ENCODE data around the gene KPNB1.

The KPNB1 gene

GRCh38 chr17:47707056-47707804 is 57.5 kb downstream of the KPNB1 start:
- Histone ChIP-seq H3K9ac (ENCODE audit: low read length) (no peak overlapping the region), H3K27me3 (ENCODE audit: control insufficient read depth, insufficient read depth, low read length) (no peaks in the 10 kb centered on the region), H3K36me3 (ENCODE audit: control insufficient read depth, insufficient read depth, low read length) (no peaks in the 10 kb centered on the region), H3K4me1 (ENCODE audit: control insufficient read depth, insufficient read depth, low read length) (no peaks in the 10 kb centered on the region), H3K4me3 (ENCODE audit: low read length) (no peak overlapping the region), H3K27ac (ENCODE audit: low read depth, low read length) (peak overlapping the region; percentile 51)

- no peaks in the 10 kb centered on the region for H3K4me1 ChIP-seq (ENCODE audit: control insufficient read depth, insufficient read depth, low read length)
- no peak overlapping the region for H3K4me3 ChIP-seq (ENCODE audit: low read length)
- H3K27me3 ChIP-seq (ENCODE audit: control insufficient read depth, insufficient read depth, low read length) = no peaks in the 10 kb centered on the region
- no peaks in the 10 kb centered on the region for H3K36me3 ChIP-seq (ENCODE audit: control insufficient read depth, insufficient read depth, low read length)
- H3K9ac ChIP-seq (ENCODE audit: low read length) = no peak overlapping the region
- no peak overlapping the region for H3K27ac ChIP-seq (ENCODE audit: low read depth, low read length)
These were observed 58.2 kb downstream of the KPNB1 start for GRCh38 chr17:47707884-47708283.

DNA sequence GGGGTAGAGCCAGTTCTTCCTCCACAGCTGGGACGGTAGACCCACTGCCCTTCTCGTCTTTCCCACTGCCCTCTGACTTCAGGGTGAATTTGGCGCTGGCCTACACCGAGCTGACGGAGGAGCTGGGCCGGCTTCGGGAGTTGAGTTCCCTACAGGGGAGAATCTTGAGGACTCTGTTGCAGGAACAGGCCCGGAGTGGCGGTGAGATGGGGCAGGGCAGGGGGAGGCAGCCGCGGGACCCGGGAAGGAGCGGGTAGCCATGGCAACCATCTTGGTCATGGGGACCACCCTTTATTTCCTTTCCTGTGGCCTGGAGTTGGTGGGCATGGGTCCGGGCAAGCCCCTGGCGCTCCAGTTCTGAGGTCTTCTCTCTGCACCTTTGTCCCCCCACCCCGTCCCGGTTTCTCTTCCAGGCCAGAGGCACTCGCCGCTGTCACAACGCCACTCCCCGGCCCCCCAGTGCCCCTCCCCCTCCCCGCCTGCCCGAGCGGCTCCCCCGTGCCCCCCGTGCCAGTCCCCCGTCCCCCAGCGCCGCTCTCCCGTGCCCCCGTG is 58.7 kb downstream of the KPNB1 start:
- H3K4me3 ChIP-seq (ENCODE audit: low read length) = peak overlapping the region; percentile 28
- H3K9ac ChIP-seq (ENCODE audit: low read length) = no peak overlapping the region
- H3K27me3 ChIP-seq (ENCODE audit: control insufficient read depth, insufficient read depth, low read length) = no peaks in the 10 kb centered on the region
- H3K36me3 ChIP-seq (ENCODE audit: control insufficient read depth, insufficient read depth, low read length) = no peaks in the 10 kb centered on the region
- no peaks in the 10 kb centered on the region for H3K4me1 ChIP-seq (ENCODE audit: control insufficient read depth, insufficient read depth, low read length)
- no peak overlapping the region for H3K27ac ChIP-seq (ENCODE audit: low read depth, low read length)

DNA sequence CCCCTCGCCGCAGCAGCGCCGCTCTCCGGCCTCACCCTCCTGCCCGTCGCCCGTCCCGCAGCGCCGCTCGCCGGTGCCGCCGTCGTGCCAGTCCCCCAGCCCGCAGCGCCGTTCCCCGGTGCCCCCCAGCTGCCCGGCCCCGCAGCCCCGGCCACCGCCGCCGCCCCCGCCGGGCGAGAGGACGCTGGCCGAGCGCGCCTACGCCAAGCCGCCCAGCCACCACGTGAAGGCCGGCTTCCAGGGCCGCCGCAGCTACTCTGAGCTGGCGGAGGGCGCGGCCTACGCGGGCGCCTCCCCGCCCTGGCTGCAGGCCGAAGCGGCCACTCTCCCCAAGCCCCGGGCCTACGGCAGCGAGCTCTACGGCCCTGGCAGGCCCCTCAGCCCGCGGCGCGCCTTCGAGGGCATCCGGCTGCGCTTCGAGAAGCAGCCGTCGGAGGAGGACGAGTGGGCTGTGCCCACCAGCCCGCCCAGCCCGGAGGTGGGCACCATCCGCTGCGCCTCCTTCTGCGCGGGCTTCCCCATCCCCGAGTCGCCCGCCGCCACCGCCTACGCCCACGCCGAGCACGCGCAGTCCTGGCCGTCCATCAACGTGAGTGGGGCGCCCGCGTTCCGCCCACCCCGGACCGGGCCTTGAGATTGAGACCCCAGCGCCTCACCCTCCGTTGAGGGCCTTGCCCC is 59.3 kb downstream of the KPNB1 start:
- H3K27ac ChIP-seq (ENCODE audit: low read depth, low read length) = peak overlapping the region; percentile 42
- no peak overlapping the region for H3K9ac ChIP-seq (ENCODE audit: low read length)
- H3K4me3 ChIP-seq (ENCODE audit: low read length) = peak overlapping the region; percentile 34
- no peaks in the 10 kb centered on the region for H3K4me1 ChIP-seq (ENCODE audit: control insufficient read depth, insufficient read depth, low read length)
- H3K36me3 ChIP-seq (ENCODE audit: control insufficient read depth, insufficient read depth, low read length) = no peaks in the 10 kb centered on the region
- no peaks in the 10 kb centered on the region for H3K27me3 ChIP-seq (ENCODE audit: control insufficient read depth, insufficient read depth, low read length)

GRCh38 chr17:47709594-47709993 is 59.9 kb downstream of the KPNB1 start:
- no peak overlapping the region for H3K9ac ChIP-seq (ENCODE audit: low read length)
- peaks cover 4% of the 10 kb centered on the region for H3K27me3 ChIP-seq (ENCODE audit: control insufficient read depth, insufficient read depth, low read length)
- no peak overlapping the region for H3K4me3 ChIP-seq (ENCODE audit: low read length)
- H3K27ac ChIP-seq (ENCODE audit: low read depth, low read length) = no peak overlapping the region
- no peaks in the 10 kb centered on the region for H3K4me1 ChIP-seq (ENCODE audit: control insufficient read depth, insufficient read depth, low read length)
- no peaks in the 10 kb centered on the region for H3K36me3 ChIP-seq (ENCODE audit: control insufficient read depth, insufficient read depth, low read length)

DNA sequence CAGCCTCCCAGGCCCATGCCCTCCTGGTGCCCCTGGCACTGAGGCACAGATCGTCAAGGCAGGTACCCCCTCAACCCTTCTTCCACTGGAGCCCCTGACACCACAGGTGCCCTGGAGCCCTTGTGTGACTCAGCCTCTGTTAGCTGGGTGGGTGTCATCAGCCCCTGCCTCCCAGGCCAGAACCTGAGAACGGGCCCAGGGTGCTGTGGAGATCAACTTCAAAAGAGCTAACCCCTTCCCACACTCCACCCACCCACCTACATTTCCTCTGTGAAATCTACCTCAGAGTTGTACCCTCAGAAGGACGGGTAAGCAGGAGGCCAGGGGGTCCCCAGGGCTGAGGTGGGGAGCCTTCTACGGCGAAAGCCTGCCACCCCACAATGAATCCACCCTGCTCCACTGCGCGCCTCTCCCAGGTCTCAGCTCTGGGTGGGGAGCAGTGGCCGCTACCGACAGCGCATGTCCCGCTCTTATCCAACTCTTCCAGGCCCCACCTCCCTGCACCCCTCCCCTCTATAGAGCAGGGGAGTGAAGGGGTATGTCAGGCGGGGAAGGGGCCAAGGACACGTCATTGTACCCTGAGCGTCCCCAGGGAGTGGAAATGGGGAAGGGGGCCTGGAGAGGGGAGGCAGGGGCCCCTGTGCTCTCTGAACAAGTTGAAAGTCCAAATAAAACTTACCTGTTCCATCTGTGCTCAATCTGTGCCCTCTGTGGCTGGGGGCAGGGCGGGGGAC is 61.8 kb downstream of the KPNB1 start:
- Histone ChIP-seq H3K27me3 (ENCODE audit: control insufficient read depth, insufficient read depth, low read length) (peaks cover 5% of the 10 kb centered on the region), H3K4me3 (ENCODE audit: low read length) (no peak overlapping the region), H3K27ac (ENCODE audit: low read depth, low read length) (no peak overlapping the region), H3K36me3 (ENCODE audit: control insufficient read depth, insufficient read depth, low read length) (no peaks in the 10 kb centered on the region), H3K9ac (ENCODE audit: low read length) (no peak overlapping the region), H3K4me1 (ENCODE audit: control insufficient read depth, insufficient read depth, low read length) (no peaks in the 10 kb centered on the region)

- H3K4me3 ChIP-seq (ENCODE audit: low read length) = no peak overlapping the region
- H3K36me3 ChIP-seq (ENCODE audit: control insufficient read depth, insufficient read depth, low read length) = no peaks in the 10 kb centered on the region
- no peak overlapping the region for H3K27ac ChIP-seq (ENCODE audit: low read depth, low read length)
- H3K27me3 ChIP-seq (ENCODE audit: control insufficient read depth, insufficient read depth, low read length) = peaks cover 5% of the 10 kb centered on the region
- no peak overlapping the region for H3K9ac ChIP-seq (ENCODE audit: low read length)
- H3K4me1 ChIP-seq (ENCODE audit: control insufficient read depth, insufficient read depth, low read length) = no peaks in the 10 kb centered on the region
These were observed 62.8 kb downstream of the KPNB1 start for GRCh38 chr17:47712330-47713023.

- Histone ChIP-seq H3K9ac (ENCODE audit: low read length) (no peak overlapping the region), H3K4me1 (ENCODE audit: control insufficient read depth, insufficient read depth, low read length) (no peaks in the 10 kb centered on the region), H3K4me3 (ENCODE audit: low read length) (no peak overlapping the region), H3K27me3 (ENCODE audit: control insufficient read depth, insufficient read depth, low read length) (peaks cover 12% of the 10 kb centered on the region), H3K36me3 (ENCODE audit: control insufficient read depth, insufficient read depth, low read length) (no peaks in the 10 kb centered on the region), H3K27ac (ENCODE audit: low read depth, low read length) (no peak overlapping the region)
These were observed 64.4 kb downstream of the KPNB1 start for GRCh38 chr17:47713980-47714700.

GRCh38 chr17:47714773-47715396 is 65.2 kb downstream of the KPNB1 start:
- Histone ChIP-seq H3K4me3 (ENCODE audit: low read length) (no peak overlapping the region), H3K27ac (ENCODE audit: low read depth, low read length) (no peak overlapping the region), H3K27me3 (ENCODE audit: control insufficient read depth, insufficient read depth, low read length) (peaks cover 15% of the 10 kb centered on the region), H3K9ac (ENCODE audit: low read length) (no peak overlapping the region), H3K4me1 (ENCODE audit: control insufficient read depth, insufficient read depth, low read length) (no peaks in the 10 kb centered on the region), H3K36me3 (ENCODE audit: control insufficient read depth, insufficient read depth, low read length) (no peaks in the 10 kb centered on the region)

DNA sequence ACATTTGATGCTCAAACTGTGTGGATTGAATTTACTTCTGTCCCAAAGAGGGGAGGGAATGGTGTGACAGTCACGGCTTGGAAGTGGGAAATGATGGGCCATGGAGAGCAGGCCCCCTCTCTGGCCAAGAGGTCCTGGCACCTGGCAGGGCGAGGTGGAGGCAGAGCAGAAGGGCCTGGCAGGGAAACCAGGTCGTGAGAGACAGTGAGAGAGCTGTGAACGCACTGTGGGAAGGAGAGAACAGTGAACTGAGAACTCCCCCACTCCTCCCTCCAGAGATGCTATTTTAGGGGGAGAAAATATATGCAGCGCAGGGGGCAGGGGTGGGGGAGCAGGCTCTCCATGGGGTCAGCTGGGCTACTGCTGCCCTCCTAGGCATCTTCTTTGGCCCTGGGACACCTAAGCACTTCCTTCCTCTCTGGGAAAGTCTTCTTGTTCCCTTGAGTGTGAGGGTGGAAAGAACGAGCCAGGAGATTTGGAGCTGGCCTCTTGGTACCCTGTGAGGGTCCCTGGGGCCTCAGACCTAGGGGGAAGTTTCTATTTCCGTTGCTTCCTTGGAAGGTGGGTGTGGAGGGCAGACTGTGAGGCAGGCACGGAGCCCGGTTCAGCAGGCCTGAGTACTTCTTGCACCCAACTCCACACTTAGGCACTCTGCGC is 66.1 kb downstream of the KPNB1 start:
- Histone ChIP-seq H3K4me3 (ENCODE audit: low read length) (no peak overlapping the region), H3K36me3 (ENCODE audit: control insufficient read depth, insufficient read depth, low read length) (no peaks in the 10 kb centered on the region), H3K9ac (ENCODE audit: low read length) (no peak overlapping the region), H3K27ac (ENCODE audit: low read depth, low read length) (no peak overlapping the region), H3K4me1 (ENCODE audit: control insufficient read depth, insufficient read depth, low read length) (no peaks in the 10 kb centered on the region), H3K27me3 (ENCODE audit: control insufficient read depth, insufficient read depth, low read length) (peaks cover 20% of the 10 kb centered on the region)

DNA sequence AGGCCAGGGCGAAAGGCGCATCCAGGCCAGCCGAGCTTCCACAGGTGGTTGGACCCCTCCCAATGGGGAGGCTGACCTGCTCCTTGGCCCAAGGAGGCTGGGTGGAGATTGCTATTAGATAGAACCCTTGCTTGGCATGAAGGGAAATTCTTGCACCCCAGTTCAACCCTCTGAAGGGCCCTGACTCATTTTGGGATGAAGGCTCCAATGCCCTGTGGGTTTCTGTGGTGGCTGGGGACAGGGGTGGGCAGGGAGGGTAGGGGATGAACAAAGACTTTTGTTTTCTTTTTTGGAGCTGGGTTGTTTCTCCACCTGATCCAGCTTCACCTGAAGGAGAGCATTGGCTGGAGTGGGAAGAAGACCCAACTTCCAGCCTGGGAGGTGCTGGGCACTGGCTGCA is 66.7 kb downstream of the KPNB1 start:
- Histone ChIP-seq H3K9ac (ENCODE audit: low read length) (no peak overlapping the region), H3K27me3 (ENCODE audit: control insufficient read depth, insufficient read depth, low read length) (peaks cover 20% of the 10 kb centered on the region), H3K27ac (ENCODE audit: low read depth, low read length) (no peak overlapping the region), H3K4me1 (ENCODE audit: control insufficient read depth, insufficient read depth, low read length) (no peaks in the 10 kb centered on the region), H3K4me3 (ENCODE audit: low read length) (no peak overlapping the region), H3K36me3 (ENCODE audit: control insufficient read depth, insufficient read depth, low read length) (no peaks in the 10 kb centered on the region)

All from rectal smooth muscle tissue (tissue), 1 donor.